Measurements from ENCODE around the gene MAP4K4. TPM values are rescaled to one million over a fixed set of nuclear protein-coding genes. Genes with fewer than 3 reads are reported as not detected.

Gene MAP4K4
- total RNA-seq, 1 experiment from 2014 or later: 132 TPM

GRCh38 chr2:101677658-101678057 lies 19.8 kb upstream of the MAP4K4 start:
- Histone ChIP-seq H2BK20ac (ENCODE audit: low read depth, low read length, poor library complexity, severe bottlenecking) (no peak overlapping the region), H3K9ac (ENCODE audit: extremely low read depth, insufficient read length, low read length) (no peak overlapping the region), H3K23ac (ENCODE audit: insufficient read length, low read depth, low read length) (no peak overlapping the region), H4K8ac (replicated peaks; ENCODE audit: insufficient read length, low read depth, low read length) (no peak overlapping the region), H2BK120ac (ENCODE audit: low read depth, low read length, poor library complexity, severe bottlenecking) (no peak overlapping the region), H3K4me2 (ENCODE audit: insufficient read depth, insufficient read length, low read length) (no peak overlapping the region), H3K79me1 (ENCODE audit: insufficient read depth, low read depth, low read length, poor library complexity, severe bottlenecking) (no peaks in the 10 kb centered on the region), H2BK12ac (ENCODE audit: insufficient read length, low read depth, low read length) (no peak overlapping the region), H3K4ac (ENCODE audit: low read depth, low read length) (no peak overlapping the region), H3K14ac (ENCODE audit: insufficient read depth, low read length) (no peak overlapping the region), H3K23me2 (ENCODE audit: insufficient read length, low read depth, low read length, poor library complexity, severe bottlenecking) (no peaks in the 10 kb centered on the region), H2AFZ (ENCODE audit: low read length) (no peak overlapping the region), H2BK5ac (ENCODE audit: insufficient read length, low read length) (no peak overlapping the region), H4K5ac (ENCODE audit: insufficient read length, low read depth, low read length) (no peak overlapping the region), H4K20me1 (ENCODE audit: control insufficient read depth, insufficient read depth, insufficient read length) (no peaks in the 10 kb centered on the region), H3T11ph (ENCODE audit: low read length) (no peak overlapping the region), H4K91ac (ENCODE audit: insufficient read length, low read depth, low read length) (no peak overlapping the region), H3K79me2 (ENCODE audit: insufficient read depth, low read length) (no peaks in the 10 kb centered on the region), H3K27me3 (ENCODE audit: insufficient read depth, low read length) (no peaks in the 10 kb centered on the region), H3K18ac (ENCODE audit: insufficient read length, low read depth, low read length) (no peak overlapping the region), H3K56ac (ENCODE audit: insufficient read length, low read depth, low read length) (no peak overlapping the region), H3K9me3 (ENCODE audit: control insufficient read depth, low read depth, low read length) (no peaks in the 10 kb centered on the region), H3K4me1 (ENCODE audit: insufficient read depth, low read length) (no peaks in the 10 kb centered on the region; the same call in 1 of the 2 replicates), H3K27ac (ENCODE audit: insufficient read length, low read depth, low read length) (no peak overlapping the region), H2BK15ac (ENCODE audit: low read depth, low read length) (no peak overlapping the region), H2AK5ac (ENCODE audit: insufficient read length, low read length) (no peak overlapping the region)
- Mint-ChIP-seq H3K4me1 (no peaks in the 10 kb centered on the region), H3K27me3 (ENCODE audit: low read depth) (no peaks in the 10 kb centered on the region; the same call in 1 of the 2 replicates), H3K27ac (no peak overlapping the region), H3K4me3 (no peak overlapping the region), H3K9me3 (peaks cover 2 to 3% of the 10 kb centered on the region in 2 experiments; a peak in 2 of 5 replicates), H3K36me3 (ENCODE audit: insufficient read depth in 1 of 3, low read depth in 3 of 3) (no peaks in the 10 kb centered on the region)
- WGBS (ENCODE audit: extremely low coverage, insufficient read length, low lambda C conversion rate): no CpG with 5 or more reads among the region's 1 CpG
- no peak for DNase-seq
- TF ChIP-seq CTCF (conservative IDR thresholded peaks at IDR 0.05): no peak

Data from H9 (cell line).